Fibroblast of skin of scalp (primary cell): ENCODE measurements around the gene TMEM267.
"Not testable (repeated sequence)": the region's sequence is repeated elsewhere in the genome, so short reads cannot be mapped to it uniquely, and the experiment has no call there.

Experiments used
- DNase-seq: peaks from one replicate; pipeline ENCODE4 v3.0.0-alpha.2; 2013

The TMEM267 gene

DNA sequence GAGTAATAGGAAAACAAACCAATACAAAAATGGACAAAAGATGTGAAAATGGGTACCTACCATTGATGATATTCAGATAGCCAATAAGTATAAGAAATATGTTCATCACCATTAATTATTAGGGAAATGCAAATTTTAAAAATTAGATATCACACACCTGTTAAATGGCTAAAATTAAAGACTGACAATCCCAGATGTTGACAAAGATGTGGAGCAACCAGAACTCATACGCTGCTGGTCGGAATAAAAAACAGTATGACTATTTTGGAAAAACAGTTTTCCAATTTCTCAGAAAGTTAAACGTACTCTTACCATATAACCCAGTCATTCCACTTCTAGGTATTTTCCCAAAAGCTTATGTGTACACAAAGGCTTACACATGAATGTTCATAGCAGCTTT lies 27.1 kb downstream of the TMEM267 start:
- no peak for DNase-seq

DNA sequence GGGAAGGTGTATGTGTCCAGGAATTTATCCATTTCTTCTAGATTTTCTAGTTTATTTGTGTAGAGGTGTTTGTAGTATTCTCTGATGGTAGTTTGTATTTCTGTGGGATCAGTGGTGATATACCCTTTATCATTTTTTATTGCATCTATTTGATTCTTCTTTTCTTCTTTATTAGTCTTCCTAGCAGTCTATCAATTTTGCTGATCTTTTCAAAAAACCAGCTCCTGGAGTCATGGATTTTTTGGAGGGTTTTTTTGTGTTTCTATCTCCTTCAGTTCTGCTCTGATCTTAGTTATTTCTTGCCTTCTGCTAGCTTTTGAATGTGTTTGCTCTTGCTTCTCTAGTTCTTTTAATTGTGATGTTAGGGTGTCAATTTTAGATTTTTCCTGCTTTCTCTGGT lies 42.1 kb downstream of the TMEM267 start:
- not testable (repeated sequence) for DNase-seq

GRCh38 chr5:43437062-43437660 lies 46.5 kb downstream of the TMEM267 start:
- no peak for DNase-seq

- no peak for DNase-seq
Measured at GRCh38 chr5:43433382-43433781, 50.3 kb downstream of the TMEM267 start.

- DNase-seq = peak; percentile 85
Measured at GRCh38 chr5:43432486-43433375, 50.9 kb downstream of the TMEM267 start.

DNA sequence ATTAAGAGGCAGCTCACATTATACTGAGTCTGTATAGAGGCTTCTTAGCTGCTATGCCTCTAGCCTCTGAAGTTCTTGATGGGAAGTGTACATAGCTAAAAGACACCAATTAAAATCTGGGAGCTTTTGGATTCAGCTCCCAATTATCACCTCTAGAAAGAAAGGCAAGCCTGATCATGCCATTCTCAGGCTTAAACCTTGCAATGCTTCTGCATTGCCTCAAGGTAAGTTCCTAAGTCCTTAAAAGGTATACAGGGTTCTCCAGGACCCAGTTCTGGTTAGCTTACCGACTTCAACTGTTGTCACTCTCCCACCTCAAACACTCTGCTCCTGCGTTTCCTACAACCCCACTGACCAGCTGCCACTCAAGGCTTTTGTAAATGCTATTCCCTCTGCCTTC lies 54.0 kb downstream of the TMEM267 start:
- DNase-seq = no peak

DNA sequence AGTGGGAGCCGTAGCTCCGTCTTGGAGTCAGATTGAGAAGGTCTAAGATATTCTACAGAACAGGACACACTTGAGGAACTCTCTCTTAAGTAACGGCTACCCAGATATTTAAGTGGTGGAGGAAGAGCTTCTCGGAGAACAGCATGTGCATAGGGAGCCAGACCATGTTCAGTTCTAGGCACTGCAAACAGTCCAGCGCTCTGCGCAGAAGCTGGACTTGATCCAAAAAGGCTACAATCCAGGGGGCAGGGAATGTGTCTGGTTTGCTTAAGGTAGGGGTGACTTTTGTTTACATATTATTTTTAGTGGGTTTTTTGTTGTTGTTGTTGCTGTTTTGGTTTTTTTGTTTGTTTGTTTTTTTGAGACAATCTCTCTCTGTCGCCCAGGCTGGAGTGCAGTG lies 54.6 kb downstream of the TMEM267 start:
- no peak for DNase-seq

- DNase-seq = no peak
Measured at GRCh38 chr5:43427306-43427705, 56.4 kb downstream of the TMEM267 start.

GRCh38 chr5:43425983-43426382 lies 57.7 kb downstream of the TMEM267 start:
- peak; percentile 57 for DNase-seq

DNA sequence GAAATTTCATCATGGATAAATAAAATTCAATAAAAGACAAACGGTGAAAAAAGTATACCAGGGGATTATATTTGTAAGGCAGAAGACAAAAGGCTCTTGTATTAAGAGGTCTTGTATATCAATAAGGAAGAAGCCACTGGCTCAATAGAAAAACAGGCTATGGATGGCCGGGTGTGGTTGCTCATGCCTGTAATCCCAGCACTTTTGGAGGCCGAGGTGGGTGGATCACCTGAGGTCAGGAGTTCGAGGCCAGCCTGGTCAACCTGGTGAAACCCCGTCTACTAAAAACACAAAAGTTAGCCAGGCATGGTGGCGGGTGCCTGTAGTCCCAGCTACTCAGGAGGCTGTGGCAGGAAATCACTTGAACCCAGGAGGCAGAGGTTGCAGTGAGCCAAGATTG lies 60.6 kb downstream of the TMEM267 start:
- not testable (repeated sequence) for DNase-seq

GRCh38 chr5:43422143-43422542 lies 61.5 kb downstream of the TMEM267 start:
- DNase-seq = peak; percentile 35

DNA sequence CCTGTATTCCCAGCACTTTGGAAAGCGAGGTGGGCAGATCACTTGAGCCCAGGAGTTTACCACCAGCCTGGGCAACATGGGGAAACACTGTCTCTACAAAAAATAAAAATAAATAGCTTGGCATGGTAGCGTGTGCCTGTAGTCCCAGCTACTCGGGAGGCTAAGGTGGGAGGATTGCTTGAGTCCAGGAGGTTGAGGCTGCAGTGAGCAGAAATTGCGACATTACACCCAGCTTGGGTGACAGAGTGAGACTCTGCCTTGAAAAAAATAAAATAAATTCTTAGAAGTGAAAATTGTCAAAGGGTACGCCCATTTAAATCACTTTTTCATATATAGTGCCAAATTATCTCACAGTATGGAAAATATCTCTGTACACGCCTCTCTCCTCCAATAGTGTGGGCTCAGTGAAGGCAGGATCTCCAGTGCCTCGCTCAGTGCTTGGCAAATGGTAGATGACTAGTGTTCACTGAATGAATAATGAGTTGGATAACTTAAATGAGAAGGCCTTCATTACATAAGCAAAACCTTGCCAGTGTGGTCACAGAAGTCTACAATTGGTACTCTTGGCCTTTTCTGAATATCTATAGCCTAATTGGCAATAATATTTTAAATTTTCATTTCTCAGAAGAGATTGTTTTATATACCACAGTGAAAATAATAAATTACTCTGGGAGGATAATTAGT lies 62.1 kb downstream of the TMEM267 start:
- DNase-seq = no peak

DNA sequence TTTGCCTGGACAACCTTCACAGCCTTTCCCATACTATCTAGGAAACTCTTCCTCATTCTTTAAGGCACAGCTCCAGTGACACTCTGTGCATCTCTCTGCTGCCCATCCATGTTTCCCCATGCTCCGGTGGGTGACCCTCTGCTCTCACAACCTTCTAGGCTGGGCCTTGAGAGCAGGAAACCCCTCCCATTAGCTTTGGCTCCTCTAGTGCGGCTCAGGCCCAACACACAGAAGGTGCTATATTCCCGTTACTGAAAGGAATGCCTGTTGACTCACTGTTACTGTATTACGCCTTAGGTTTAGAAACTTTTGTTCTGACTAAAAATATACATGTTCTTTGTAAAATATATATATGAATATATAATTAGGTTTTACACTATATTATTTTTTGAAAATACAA lies 63.4 kb downstream of the TMEM267 start:
- DNase-seq = no peak

DNA sequence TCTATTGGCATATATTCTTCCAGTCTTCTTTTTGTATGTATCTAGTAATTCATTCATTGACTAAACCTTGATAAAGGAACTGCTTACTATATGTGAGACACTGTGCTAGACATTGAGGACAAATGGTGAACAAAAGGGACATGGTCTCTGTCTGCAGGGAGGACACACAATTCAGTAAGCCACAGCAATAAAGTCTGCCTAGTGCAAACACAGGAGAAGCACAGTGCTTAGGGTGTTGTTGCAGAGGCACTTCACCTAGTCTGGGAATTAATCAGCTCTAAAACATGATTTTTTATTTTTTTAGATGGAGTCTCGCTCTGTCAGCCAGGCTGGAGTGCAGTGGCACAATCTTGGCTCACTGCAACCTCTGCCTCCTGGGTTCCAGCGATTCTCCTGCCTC lies 65.1 kb downstream of the TMEM267 start:
- no peak for DNase-seq

DNA sequence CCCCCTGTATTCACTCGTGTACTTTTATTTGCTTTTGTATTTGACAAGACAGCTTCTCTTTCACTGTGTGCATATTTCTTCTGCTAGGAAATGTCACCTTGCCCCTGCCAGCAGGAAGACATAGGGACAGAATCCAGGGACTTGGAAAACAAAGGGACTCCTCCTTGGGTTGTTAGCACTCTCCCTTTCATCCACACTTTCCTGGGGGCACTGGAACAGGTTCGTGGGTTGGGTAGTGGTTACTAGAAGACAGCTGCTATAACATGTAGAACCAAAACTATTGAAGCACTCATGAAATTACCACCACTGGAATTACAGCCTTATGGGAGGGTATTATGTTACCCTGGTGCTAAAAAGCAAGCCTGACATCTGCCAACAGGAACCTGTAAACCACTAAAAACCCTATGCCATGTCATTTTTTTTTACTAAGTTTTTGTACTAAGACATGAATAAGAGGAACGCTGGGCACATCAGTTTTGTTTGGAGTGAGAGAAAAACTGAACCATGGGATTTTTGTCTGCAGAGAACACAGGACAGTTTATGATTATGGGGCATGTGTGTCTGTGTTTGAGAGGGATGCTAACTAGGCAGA lies 66.8 kb downstream of the TMEM267 start:
- DNase-seq = no peak

GRCh38 chr5:43415935-43416802 lies 67.5 kb downstream of the TMEM267 start:
- no peak for DNase-seq

DNA sequence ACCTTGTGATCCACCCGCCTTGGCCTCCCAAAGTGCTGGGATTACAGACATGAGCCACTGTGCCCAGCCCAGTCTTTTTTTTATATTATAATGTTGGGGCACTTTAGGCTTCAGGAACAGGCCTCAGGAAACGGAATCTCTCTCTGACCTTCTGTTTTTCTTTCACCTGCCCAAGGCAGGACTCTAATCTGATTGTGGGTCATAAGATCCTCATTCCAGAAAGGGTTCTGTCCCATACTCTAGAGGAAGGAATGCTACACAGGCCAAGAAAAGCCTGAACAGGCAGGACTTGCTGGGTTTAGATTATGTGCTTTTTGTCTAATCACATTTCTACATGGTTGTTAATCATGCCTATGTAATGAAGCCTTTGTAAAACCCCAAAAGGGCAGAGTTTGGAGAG lies 69.7 kb downstream of the TMEM267 start:
- DNase-seq = no peak

GRCh38 chr5:43412644-43413043 lies 71.0 kb downstream of the TMEM267 start:
- no peak for DNase-seq

DNA sequence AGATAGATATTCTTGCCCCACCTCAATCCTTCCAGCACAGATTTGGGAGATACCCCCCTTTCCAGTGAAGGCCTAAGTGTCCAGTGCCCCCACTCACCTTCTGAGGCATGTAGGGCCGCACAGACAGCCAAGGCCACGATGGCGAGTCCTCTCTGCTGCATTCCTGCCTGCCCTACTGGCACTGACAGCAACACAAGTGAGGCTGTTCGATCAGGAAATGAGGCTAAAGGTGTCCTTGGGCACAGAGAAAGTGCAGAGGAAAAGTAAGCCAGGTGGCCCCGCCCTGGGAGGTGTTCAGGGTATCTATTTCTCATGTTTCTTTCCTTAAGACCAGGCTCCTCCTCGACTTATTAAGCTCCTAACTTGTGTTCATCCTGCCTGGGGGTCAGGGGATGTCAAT lies 71.5 kb downstream of the TMEM267 start, which contains the start of gene CCL28:
Gene CCL28 (minus strand): TSS at position 236 of the 400 bp plus-strand sequence. CDS start 75 bp downstream, at position 161.
- DNase-seq = no peak

GRCh38 chr5:43411495-43411894 lies 72.2 kb downstream of the TMEM267 start:
- no peak for DNase-seq

DNA sequence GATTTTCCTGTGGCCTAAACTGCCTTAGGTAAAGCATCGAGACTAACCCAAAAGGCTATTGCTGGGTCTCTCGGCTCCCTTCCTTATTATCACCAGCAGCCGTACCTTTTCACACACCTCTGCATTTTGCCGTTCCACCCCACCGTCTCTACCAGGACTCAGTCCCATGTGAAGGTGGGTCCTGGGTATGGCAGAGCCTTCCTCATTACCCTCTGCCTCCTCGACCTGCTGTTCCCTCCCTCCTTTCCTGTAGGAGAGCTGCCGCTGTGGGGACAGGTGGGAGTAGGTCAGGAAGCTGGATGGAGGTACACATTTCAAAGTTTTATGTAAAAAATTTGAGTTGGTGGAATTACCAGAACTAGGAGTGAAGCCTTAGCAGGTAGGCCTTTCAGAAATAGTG lies 73.3 kb downstream of the TMEM267 start:
- DNase-seq = no peak

DNA sequence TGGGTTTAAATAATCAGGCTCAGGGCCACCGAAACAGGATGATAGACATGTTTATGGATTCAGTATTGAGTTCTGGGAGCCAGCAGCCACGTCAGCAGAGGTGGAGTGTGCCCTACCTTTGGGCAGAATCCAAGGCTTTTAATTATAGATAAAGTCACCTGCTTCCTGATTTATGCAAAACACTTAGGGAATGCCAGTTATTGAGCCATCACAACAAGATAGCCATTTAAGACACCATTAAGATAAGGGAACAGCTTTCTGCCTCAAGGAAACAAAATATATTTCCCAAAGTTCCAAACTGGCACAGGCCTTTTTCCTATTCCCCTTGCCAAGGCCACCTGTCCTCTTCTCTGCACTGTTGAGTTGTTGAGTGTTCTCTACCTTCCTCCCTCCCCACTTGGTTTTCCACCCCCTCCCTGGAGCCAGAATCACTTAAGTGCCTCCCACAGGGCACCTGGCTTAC lies 73.8 kb downstream of the TMEM267 start:
- DNase-seq = no peak
